ENCODE results near the gene SF3B3. TPM values are rescaled to one million over a fixed set of nuclear protein-coding genes. Genes with fewer than 3 reads are reported as not detected.

Gene SF3B3
- total RNA-seq, 2 experiments from 2014 or later, result 195 to 441 TPM

DNA sequence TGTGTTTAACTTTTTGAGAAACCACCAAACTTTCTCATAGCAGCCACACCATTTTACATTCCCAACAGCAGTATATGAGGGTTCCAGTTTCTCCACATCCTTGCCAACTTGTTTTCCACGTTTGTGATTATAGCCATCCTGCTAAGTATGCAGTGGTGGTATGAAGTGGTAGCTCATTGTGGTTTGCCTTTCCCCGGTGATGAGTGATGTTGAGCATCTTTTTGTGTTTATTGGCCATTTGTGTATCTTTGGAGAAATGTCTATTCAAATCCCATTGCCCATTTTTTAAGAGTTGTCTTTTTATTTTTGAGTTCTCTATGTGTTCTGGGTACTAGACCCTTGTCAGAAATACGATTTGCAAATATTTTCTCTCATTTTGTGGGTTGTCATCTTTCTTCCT is 17.4 kb downstream of the SF3B3 start:
- H3K9me3 ChIP-seq (ENCODE audit: low read length), result no peaks in the 10 kb centered on the region
- CTCF ChIA-PET (ENCODE audit: unreplicated experiment), result no interaction called here

DNA sequence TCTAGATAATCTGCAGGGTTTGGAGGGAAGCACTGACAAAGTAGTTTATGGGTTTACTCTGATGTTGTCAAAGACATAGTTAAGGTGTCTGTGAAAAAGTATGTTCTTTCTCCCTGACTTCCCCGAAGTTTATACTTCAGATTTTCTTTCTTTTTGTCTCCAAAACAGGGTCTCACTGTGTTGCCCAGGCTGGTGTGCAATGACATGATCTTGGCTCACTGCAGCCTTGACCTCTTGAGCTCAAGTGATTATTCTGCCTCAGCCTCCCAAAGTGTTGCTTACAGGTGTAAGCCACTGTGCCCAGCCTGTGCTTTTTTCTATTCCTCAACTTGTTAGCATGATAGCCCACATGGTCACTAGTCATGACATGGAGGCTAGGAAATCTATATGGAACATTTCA is 20.9 kb downstream of the SF3B3 start:
- Histone ChIP-seq H4K20me1 (ENCODE audit: insufficient read depth, low read length) (peaks cover 35% of the 10 kb centered on the region), H2AFZ (ENCODE audit: low read length) (no peak overlapping the region), H3K4me2 (ENCODE audit: low read length) (no peak overlapping the region), H3K27ac (ENCODE audit: low read depth, low read length, poor library complexity, severe bottlenecking) (no peak overlapping the region), H3K9me3 (ENCODE audit: low read length) (no peaks in the 10 kb centered on the region), H3K4me3 (ENCODE audit: low read depth, low read length, poor library complexity, severe bottlenecking) (no peak overlapping the region), H3K79me2 (ENCODE audit: insufficient read depth, low read depth, low read length) (peaks cover 78% of the 10 kb centered on the region), H3K36me3 (ENCODE audit: insufficient read depth, low read length) (peaks cover 100% of the 10 kb centered on the region), H3K9me2 (ENCODE audit: insufficient read depth, low read length) (no peaks in the 10 kb centered on the region), H3K4me1 (ENCODE audit: insufficient read depth, low read length, poor library complexity, severe bottlenecking) (no peaks in the 10 kb centered on the region)
- no peak for TF ChIP-seq EZH2phosphoT487 (IDR thresholded peaks at IDR 0.05; ENCODE audit: borderline replicate concordance, low read depth, low read length)
- TF ChIP-seq, protein P1, sequence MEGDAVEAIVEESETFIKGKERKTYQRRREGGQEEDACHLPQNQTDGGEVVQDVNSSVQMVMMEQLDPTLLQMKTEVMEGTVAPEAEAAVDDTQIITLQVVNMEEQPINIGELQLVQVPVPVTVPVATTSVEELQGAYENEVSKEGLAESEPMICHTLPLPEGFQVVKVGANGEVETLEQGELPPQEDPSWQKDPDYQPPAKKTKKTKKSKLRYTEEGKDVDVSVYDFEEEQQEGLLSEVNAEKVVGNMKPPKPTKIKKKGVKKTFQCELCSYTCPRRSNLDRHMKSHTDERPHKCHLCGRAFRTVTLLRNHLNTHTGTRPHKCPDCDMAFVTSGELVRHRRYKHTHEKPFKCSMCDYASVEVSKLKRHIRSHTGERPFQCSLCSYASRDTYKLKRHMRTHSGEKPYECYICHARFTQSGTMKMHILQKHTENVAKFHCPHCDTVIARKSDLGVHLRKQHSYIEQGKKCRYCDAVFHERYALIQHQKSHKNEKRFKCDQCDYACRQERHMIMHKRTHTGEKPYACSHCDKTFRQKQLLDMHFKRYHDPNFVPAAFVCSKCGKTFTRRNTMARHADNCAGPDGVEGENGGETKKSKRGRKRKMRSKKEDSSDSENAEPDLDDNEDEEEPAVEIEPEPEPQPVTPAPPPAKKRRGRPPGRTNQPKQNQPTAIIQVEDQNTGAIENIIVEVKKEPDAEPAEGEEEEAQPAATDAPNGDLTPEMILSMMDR (conservative IDR thresholded peaks at IDR 0.05; ENCODE audit: low read length), result no peak
- no TSS peak for BruUV-seq (replicated peaks)
- intact Hi-C loops (cut with micrococcal nuclease; ENCODE audit: unreplicated experiment), result no loop called here
- no peak for DNase-seq (ENCODE audit: low spot score)
- POLR2A ChIA-PET, result no interaction called here
- CTCF ChIA-PET (ENCODE audit: unreplicated experiment), result no interaction called here

More for the DNA sequence above, 17.4 kb downstream of the SF3B3 start:
- H2AFZ ChIP-seq (ENCODE audit: low read length), result no peak overlapping the region
- intact Hi-C loops (cut with micrococcal nuclease; ENCODE audit: unreplicated experiment), result loop anchor here (2.0 kb wide), 1 partner anchor 14 kb away; no protein-coding TSS in a partner anchor
- peaks cover 98% of the 10 kb centered on the region for H3K36me3 ChIP-seq (ENCODE audit: insufficient read depth, low read length)
- POLR2A ChIA-PET, result interaction anchor here (0.5 to 1.1 kb wide), 4 partner anchors 12 to 35 kb away, joined by 3 to 4 read pairs (median 4); no protein-coding TSS in a partner anchor
- H4K20me1 ChIP-seq (ENCODE audit: insufficient read depth, low read length), result peaks cover 38% of the 10 kb centered on the region
- peaks cover 76% of the 10 kb centered on the region for H3K79me2 ChIP-seq (ENCODE audit: insufficient read depth, low read depth, low read length)
- TF ChIP-seq, protein P1 (conservative IDR thresholded peaks at IDR 0.05; ENCODE audit: low read length), result no peak
- no peak for TF ChIP-seq EZH2phosphoT487 (IDR thresholded peaks at IDR 0.05; ENCODE audit: borderline replicate concordance, low read depth, low read length)
- no TSS peak for BruUV-seq (replicated peaks)
- no peaks in the 10 kb centered on the region for H3K9me2 ChIP-seq (ENCODE audit: insufficient read depth, low read length)
- H3K27ac ChIP-seq (ENCODE audit: low read depth, low read length, poor library complexity, severe bottlenecking), result no peak overlapping the region
- no peak for DNase-seq (ENCODE audit: low spot score)
- H3K4me1 ChIP-seq (ENCODE audit: insufficient read depth, low read length, poor library complexity, severe bottlenecking), result no peaks in the 10 kb centered on the region
- no peak overlapping the region for H3K4me3 ChIP-seq (ENCODE audit: low read depth, low read length, poor library complexity, severe bottlenecking)
- no peak overlapping the region for H3K4me2 ChIP-seq (ENCODE audit: low read length)

DNA sequence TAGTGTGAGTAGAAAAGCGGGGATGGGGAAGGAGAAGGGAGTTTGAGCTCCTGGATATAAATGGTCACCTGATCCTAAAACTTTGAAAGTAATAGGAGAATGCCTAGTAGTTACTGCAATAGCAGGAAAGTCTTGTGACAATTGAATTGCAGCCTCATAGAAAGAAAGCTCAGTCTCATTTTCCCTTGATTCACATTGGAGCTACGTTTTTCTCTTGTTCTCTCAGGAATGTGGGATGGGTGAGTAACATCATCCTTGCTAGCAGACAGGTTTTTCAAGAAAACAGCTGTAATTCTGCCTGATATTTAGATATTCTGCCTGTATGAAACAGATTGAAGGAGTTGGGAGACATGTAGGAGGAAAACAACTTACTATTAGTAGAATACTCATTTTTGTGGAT is 25.3 kb downstream of the SF3B3 start:
- CTCF ChIA-PET (ENCODE audit: unreplicated experiment), result no interaction called here
- no peak for DNase-seq (ENCODE audit: low spot score)
- no peak overlapping the region for H3K4me3 ChIP-seq (ENCODE audit: low read depth, low read length, poor library complexity, severe bottlenecking)
- peaks cover 25% of the 10 kb centered on the region for H4K20me1 ChIP-seq (ENCODE audit: insufficient read depth, low read length)
- no peak for TF ChIP-seq EZH2phosphoT487 (IDR thresholded peaks at IDR 0.05; ENCODE audit: borderline replicate concordance, low read depth, low read length)
- TF ChIP-seq, protein P1 (conservative IDR thresholded peaks at IDR 0.05; ENCODE audit: low read length), result no peak
- H3K4me1 ChIP-seq (ENCODE audit: insufficient read depth, low read length, poor library complexity, severe bottlenecking), result no peaks in the 10 kb centered on the region
- H3K9me3 ChIP-seq (ENCODE audit: low read length), result no peaks in the 10 kb centered on the region
- H3K9me2 ChIP-seq (ENCODE audit: insufficient read depth, low read length), result no peaks in the 10 kb centered on the region
- H3K36me3 ChIP-seq (ENCODE audit: insufficient read depth, low read length), result peaks cover 100% of the 10 kb centered on the region
- peaks cover 80% of the 10 kb centered on the region; the same call in 1 of the 2 replicates for H3K79me2 ChIP-seq (ENCODE audit: insufficient read depth, low read depth, low read length)
- POLR2A ChIA-PET, result interaction anchor here (0.8 to 0.9 kb wide), 2 partner anchors 9 to 15 kb away, joined by 3 to 4 read pairs; no protein-coding TSS in a partner anchor
- H3K27ac ChIP-seq (ENCODE audit: low read depth, low read length, poor library complexity, severe bottlenecking), result no peak overlapping the region
- intact Hi-C loops (cut with micrococcal nuclease; ENCODE audit: unreplicated experiment), result no loop called here
- TSS peak; percentile 42 for BruUV-seq (replicated peaks)
- no peak overlapping the region for H3K4me2 ChIP-seq (ENCODE audit: low read length)
- H2AFZ ChIP-seq (ENCODE audit: low read length), result no peak overlapping the region

Data from OCI-LY7 (cell line).